GM18873 (cell line): ENCODE results near the gene PIGT.
A peak's percentile ranks its signal among the peaks of the same experiment; 100 is the strongest.

ENCODE experiments used
- ATAC-seq: cut with Tn5 transposase; IDR thresholded peaks from one replicate; pipeline ENCODE4 v1.9.1; 2021; ENCODE audit warnings: mild to moderate bottlenecking, moderate library complexity, moderate number of reproducible peaks; ENCODE audit not compliant: unreplicated experiment, low FRiP score

The PIGT gene

GRCh38 chr20:45415822-45416637 is at the start of gene PIGT:
PIGT (plus strand) TSS chr20:45416141; CDS start chr20:45416157, 16 bp downstream.
- ATAC-seq = peak; percentile 54

GRCh38 chr20:45366192-45366591 is 49.7 kb upstream of the PIGT start:
- ATAC-seq = no peak

- no peak for ATAC-seq
Measured at GRCh38 chr20:45366631-45367030, 49.3 kb upstream of the PIGT start.

- no peak for ATAC-seq
Measured at GRCh38 chr20:45367126-45367525, 48.8 kb upstream of the PIGT start.

- ATAC-seq = peak; percentile 83
Measured at GRCh38 chr20:45368221-45368980, 47.5 kb upstream of the PIGT start.

GRCh38 chr20:45370571-45371160 is 45.3 kb upstream of the PIGT start:
- no peak for ATAC-seq

- no peak for ATAC-seq
Measured at GRCh38 chr20:45372241-45372640, 43.7 kb upstream of the PIGT start.

- no peak for ATAC-seq
Measured at GRCh38 chr20:45372646-45373352, 43.1 kb upstream of the PIGT start.

- ATAC-seq = peak; percentile 53
Measured at GRCh38 chr20:45373353-45374100, 42.4 kb upstream of the PIGT start.

GRCh38 chr20:45374101-45374467 is 41.9 kb upstream of the PIGT start:
- no peak for ATAC-seq

GRCh38 chr20:45374966-45375365 is 41.0 kb upstream of the PIGT start:
- ATAC-seq = no peak

GRCh38 chr20:45377269-45377668 is 38.7 kb upstream of the PIGT start:
- no peak for ATAC-seq

- ATAC-seq = no peak
Measured at GRCh38 chr20:45378191-45378590, 37.8 kb upstream of the PIGT start, which contains the start of gene TP53TG5. TP53TG5 (minus strand) TSS chr20:45378325; CDS start chr20:45378236, 89 bp downstream.

GRCh38 chr20:45387274-45387673 is 28.7 kb upstream of the PIGT start:
- ATAC-seq = no peak

GRCh38 chr20:45390931-45391330 is 25.0 kb upstream of the PIGT start:
- ATAC-seq = no peak

- ATAC-seq = no peak
Measured at GRCh38 chr20:45391559-45391958, 24.4 kb upstream of the PIGT start.

- no peak for ATAC-seq
Measured at GRCh38 chr20:45392733-45393132, 23.2 kb upstream of the PIGT start.

- ATAC-seq = no peak
Measured at GRCh38 chr20:45394221-45395113, 21.5 kb upstream of the PIGT start.

- ATAC-seq = no peak
Measured at GRCh38 chr20:45395114-45395415, 20.9 kb upstream of the PIGT start.
